Measurements from ENCODE around the gene HIVEP2.

- TF ChIP-seq, protein P1, sequence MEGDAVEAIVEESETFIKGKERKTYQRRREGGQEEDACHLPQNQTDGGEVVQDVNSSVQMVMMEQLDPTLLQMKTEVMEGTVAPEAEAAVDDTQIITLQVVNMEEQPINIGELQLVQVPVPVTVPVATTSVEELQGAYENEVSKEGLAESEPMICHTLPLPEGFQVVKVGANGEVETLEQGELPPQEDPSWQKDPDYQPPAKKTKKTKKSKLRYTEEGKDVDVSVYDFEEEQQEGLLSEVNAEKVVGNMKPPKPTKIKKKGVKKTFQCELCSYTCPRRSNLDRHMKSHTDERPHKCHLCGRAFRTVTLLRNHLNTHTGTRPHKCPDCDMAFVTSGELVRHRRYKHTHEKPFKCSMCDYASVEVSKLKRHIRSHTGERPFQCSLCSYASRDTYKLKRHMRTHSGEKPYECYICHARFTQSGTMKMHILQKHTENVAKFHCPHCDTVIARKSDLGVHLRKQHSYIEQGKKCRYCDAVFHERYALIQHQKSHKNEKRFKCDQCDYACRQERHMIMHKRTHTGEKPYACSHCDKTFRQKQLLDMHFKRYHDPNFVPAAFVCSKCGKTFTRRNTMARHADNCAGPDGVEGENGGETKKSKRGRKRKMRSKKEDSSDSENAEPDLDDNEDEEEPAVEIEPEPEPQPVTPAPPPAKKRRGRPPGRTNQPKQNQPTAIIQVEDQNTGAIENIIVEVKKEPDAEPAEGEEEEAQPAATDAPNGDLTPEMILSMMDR (IDR thresholded peaks at IDR 0.05), result no peak
- no peak for TF ChIP-seq POLR2A (IDR thresholded peaks at IDR 0.05)
Observed at GRCh38 chr6:142802124-142802523, 142.9 kb downstream of the HIVEP2 start.

Measured in esophagus squamous epithelium (tissue), 4 donors.